ENCODE results near the gene PTPRN2. TPM values are rescaled to one million over a fixed set of nuclear protein-coding genes. Genes with fewer than 3 reads are reported as not detected.
"Not testable (repeated sequence)": the region's sequence is repeated elsewhere in the genome, so short reads cannot be mapped to it uniquely, and the experiment has no call there.

PTPRN2 gene
- total RNA-seq, 1 experiment from 2014 or later, result 0.16 TPM

DNA sequence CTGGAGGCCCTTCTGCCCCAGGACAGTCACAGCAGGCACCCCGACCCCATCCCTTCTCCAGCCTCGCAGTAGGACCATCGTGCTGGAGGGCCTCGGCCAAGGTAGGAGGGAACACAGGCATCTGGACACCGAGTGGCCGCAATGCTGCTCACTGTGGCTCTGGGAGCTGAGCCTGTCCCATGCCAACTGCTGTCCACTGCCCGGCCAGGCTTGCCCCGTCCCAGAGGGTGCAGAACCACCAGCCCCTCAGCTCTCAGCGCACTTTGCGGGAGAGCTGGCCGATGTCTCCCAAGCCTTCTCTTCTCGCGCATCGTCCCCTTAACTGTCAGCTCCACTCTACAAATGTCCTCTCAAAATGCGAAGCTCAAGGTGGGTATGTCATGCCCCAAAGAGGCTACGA lies 197.2 kb downstream of the PTPRN2 start:
- DNase-seq (ENCODE audit: low read depth, low spot score), result no peak
- in situ Hi-C loops (cut with HindIII; ENCODE audit: low pct_unique_long_range_greater_than_20kb, low sequenced_read_pairs), result no loop called here

- no peak for DNase-seq (ENCODE audit: low read depth, low spot score)
- in situ Hi-C loops (cut with HindIII; ENCODE audit: low pct_unique_long_range_greater_than_20kb, low sequenced_read_pairs), result no loop called here
Measured at GRCh38 chr7:158389514-158390425, 197.9 kb downstream of the PTPRN2 start.

GRCh38 chr7:158388928-158389327 lies 198.7 kb downstream of the PTPRN2 start:
- in situ Hi-C loops (cut with HindIII; ENCODE audit: low pct_unique_long_range_greater_than_20kb, low sequenced_read_pairs), result no loop called here
- no peak for DNase-seq (ENCODE audit: low read depth, low spot score)

DNA sequence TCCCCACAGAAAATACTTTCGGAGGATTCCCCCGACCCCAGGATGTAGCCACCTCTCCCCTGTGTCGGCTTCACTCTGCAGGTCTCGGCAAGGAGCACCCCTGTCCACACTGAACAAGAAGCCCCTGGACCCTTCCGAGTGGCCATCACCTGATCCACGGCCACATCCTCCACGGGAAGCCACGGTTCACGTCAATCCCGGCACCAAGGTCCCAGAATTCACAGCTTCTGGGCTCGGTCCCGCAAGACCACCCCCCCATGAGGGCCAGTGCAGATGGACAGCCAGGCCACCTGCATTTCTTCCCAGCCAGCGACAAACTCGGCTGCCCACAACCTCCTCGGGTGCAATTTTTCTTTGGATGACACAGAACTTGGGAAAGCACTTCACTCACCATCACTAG lies 199.6 kb downstream of the PTPRN2 start:
- in situ Hi-C loops (cut with HindIII; ENCODE audit: low pct_unique_long_range_greater_than_20kb, low sequenced_read_pairs), result no loop called here
- no peak for DNase-seq (ENCODE audit: low read depth, low spot score)

- in situ Hi-C loops (cut with HindIII; ENCODE audit: low pct_unique_long_range_greater_than_20kb, low sequenced_read_pairs), result no loop called here
- no peak for DNase-seq (ENCODE audit: low read depth, low spot score)
Measured at GRCh38 chr7:158387546-158387891, 200.1 kb downstream of the PTPRN2 start.

DNA sequence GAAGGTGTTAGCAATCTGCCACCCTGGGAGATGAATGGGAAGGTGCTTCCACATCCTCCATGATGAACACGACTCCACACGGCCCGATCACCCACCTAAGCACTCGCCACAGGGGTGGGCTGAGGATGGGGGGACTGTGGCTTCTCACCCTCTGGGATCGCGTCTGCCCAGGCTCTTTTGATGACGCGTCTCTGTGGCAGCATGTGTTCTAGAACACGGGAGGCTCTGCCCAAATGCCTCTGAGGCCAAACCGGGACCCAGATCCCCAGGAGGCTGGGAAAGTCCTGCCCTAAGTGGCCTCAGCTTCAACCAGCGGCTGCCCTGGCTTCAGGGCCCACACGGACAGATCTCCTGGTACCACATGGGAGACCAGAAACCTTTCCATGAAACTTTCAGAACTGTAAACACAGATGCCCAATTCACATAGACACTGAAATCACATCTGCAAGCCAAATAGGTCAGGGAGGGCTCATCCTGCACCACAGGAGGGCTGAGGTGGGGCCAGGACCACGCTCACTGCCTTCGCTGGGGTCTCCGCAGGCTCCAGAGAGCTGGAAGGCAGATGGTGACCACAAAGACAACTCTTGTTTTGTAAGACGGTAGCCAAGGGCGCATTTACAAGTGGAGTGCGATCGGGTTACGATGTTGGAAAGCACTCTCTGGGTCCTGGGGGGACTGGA lies 200.6 kb downstream of the PTPRN2 start:
- no peak for DNase-seq (ENCODE audit: low read depth, low spot score)
- in situ Hi-C loops (cut with HindIII; ENCODE audit: low pct_unique_long_range_greater_than_20kb, low sequenced_read_pairs), result no loop called here

- in situ Hi-C loops (cut with HindIII; ENCODE audit: low pct_unique_long_range_greater_than_20kb, low sequenced_read_pairs), result no loop called here
- DNase-seq (ENCODE audit: low read depth, low spot score), result no peak
Measured at GRCh38 chr7:158386355-158386618, 201.3 kb downstream of the PTPRN2 start.

DNA sequence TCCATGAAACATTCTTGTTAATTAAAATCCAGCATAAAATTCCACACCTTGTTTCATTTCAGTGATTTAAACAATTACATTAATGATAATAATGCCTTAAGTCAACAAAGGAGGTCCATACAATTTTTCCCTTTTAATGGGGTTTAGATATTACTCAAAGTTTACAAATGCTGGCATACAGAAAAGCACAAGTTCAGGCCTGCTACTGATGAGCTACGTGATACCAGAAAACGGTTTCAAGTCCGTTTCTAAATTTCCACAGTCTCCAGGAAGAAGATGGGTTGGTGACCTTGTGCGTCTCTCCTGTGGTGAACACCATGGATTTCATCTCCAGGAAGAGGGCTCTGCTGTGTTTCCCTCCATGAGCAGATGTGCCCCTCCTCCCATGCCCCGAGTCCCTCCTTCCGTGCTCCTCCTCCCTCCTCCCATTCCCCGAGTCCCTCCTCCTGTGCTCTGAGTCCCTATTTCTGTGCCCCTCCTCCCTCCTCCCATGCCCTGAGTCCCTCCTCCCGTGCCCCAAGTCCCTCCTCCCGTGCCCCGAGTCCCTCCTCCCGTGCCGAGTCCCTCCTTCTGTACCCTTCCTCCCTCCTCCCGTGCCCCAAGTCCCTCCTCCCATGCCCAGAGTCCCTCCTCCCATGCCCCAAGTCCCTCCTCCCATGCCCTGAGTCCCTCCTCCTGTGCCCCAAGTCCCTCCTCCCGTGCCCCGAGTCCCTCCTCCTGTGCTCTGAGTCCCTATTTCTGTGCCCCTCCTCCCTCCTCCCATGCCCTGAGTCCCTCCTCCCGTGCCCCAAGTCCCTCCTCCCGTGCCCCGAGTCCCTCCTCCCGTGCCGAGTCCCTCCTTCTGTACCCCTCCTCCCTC lies 201.9 kb downstream of the PTPRN2 start:
- in situ Hi-C loops (cut with HindIII; ENCODE audit: low pct_unique_long_range_greater_than_20kb, low sequenced_read_pairs); DNase-seq (ENCODE audit: low read depth, low spot score): not testable (repeated sequence)

- in situ Hi-C loops (cut with HindIII; ENCODE audit: low pct_unique_long_range_greater_than_20kb, low sequenced_read_pairs), result no loop called here
- no peak for DNase-seq (ENCODE audit: low read depth, low spot score)
Measured at GRCh38 chr7:158384746-158385145, 202.9 kb downstream of the PTPRN2 start.

DNA sequence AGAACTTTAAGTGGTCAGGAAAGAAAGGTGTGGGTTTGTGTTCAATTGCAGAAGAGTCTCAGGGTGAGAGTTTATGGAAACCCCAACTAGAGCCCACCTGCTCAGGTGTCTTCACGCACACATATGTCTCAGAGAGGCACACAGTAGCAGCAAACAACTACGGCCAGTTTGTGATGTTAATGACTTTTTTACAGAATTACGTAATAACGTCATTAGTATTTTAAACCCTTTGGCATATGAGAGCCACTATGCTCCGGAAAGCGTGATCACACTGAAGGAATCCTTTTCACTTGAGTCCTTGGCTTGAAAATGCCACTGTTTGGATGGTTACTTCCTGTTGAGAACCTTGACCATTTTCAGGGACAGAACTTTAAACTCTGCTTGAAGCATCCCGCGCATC lies 204.0 kb downstream of the PTPRN2 start:
- in situ Hi-C loops (cut with HindIII; ENCODE audit: low pct_unique_long_range_greater_than_20kb, low sequenced_read_pairs), result no loop called here
- DNase-seq (ENCODE audit: low read depth, low spot score), result no peak

DNA sequence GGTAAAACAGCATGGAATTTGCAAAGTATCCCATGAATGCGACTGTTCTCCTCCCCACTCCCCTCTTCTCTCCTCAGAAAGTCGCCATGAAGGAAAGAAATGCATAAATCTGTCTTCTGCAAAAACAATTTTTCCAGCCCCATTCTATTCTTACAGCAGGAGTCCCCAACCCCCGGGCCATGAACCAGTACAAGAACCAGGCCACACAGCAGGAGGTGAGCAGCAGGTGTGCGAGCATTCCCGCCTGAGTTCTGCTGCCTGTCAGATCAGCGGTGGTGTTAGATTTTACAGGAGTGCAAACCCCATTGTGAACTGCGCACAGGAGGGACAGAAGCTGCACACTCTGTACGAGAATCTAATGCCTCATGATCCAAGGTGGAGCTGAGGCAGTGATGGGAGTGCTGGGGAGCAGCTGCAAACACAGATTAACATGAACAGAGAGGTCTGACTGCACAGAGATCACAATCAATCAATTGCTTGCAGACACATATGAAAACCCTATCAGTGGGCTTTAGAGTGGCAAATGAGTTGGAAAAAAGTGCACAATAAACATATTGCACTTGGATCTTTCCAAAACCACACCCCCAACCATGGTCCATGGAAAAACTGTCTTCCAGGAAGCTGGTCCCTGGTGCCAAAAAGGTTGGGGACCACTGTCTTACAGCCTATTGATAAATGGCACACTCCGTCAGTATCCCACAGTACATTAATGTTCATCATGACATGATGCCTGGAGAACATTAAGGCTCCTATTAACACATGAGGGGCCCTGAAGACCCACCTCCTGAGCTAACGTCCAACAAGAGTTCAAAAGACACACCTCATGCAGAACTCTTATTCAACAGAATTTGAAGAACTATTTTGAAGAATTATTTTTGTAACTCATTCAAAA lies 205.0 kb downstream of the PTPRN2 start:
- in situ Hi-C loops (cut with HindIII; ENCODE audit: low pct_unique_long_range_greater_than_20kb, low sequenced_read_pairs), result no loop called here
- DNase-seq (ENCODE audit: low read depth, low spot score), result no peak

DNA sequence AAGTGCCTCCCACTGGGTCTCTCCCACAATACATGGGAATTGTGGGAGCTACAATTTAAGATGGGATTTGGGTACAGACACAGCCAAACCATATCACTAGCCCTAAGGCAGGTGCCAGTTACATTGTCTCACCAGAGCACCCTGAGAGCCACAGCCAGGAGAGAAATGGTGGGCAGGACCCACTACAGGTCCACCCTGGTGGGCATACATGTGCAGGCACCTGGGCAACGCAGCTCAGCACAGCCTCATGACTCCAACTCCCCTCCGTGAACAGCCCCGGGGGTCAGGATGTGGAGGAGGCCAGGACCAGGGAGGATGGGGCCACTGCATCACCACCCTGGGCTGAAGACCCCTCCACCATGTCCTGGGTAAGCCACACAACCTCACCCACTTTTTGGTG lies 205.7 kb downstream of the PTPRN2 start:
- no peak for DNase-seq (ENCODE audit: low read depth, low spot score)
- in situ Hi-C loops (cut with HindIII; ENCODE audit: low pct_unique_long_range_greater_than_20kb, low sequenced_read_pairs), result no loop called here

DNA sequence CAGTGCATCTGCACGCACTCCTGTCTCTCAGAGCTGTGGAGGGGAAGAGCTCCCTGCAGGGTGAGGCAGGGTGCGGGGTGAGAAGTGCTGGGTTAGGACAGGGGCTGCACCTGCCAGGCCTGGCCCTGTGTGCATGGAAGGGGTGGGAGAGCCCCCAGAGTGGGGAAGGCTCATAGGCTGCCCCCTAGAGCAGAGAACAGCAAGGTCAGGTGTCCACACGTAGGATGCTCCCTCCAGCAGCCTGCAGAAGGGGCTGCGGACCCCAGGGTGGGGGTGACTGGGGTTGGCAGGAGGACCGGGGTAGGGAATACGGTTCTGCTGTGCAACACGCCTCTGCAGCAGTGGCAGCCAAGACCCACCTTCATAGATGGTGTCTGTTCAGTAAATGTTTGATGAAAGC lies 208.6 kb downstream of the PTPRN2 start:
- DNase-seq (ENCODE audit: low read depth, low spot score), result no peak
- in situ Hi-C loops (cut with HindIII; ENCODE audit: low pct_unique_long_range_greater_than_20kb, low sequenced_read_pairs), result no loop called here

DNA sequence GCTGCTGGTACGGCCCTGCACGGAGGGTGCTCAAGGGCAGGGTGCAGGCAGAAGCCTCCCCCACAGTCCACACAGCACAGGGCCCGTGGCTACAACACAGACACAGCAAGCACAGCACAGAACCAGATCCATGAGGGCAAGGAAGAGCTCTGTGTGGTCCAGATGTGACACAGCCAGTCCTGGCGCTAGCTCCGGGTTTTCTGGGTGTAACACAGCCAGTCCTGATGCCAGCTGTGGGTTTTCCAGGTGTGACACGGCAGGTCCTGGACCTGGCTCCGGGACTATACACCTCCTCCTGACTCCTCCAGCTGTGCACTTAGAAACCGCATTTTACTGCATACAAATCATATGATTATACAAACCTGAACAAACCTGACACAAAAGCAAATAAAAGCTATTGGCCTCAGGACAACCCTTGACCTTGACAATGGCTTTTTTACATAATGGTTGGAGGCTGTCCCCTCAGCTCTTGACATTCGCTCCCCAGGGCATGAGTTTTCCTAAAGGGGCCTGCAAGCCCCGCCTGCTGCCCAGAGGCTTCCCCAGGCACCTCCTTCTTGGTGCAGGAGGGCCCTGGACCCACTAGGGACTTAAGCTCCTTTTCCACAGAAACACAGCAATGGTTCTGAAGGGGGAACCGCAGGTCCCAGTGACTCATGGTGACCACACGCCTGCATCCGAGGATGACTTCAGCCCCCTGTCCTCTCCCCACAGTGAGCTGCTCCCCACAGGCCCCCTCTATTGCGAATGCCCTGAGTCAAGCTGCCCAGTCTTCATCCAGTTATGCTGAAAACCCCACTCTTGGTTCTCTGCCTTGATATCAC lies 209.6 kb downstream of the PTPRN2 start:
- in situ Hi-C loops (cut with HindIII; ENCODE audit: low pct_unique_long_range_greater_than_20kb, low sequenced_read_pairs), result no loop called here
- DNase-seq (ENCODE audit: low read depth, low spot score), result no peak

DNA sequence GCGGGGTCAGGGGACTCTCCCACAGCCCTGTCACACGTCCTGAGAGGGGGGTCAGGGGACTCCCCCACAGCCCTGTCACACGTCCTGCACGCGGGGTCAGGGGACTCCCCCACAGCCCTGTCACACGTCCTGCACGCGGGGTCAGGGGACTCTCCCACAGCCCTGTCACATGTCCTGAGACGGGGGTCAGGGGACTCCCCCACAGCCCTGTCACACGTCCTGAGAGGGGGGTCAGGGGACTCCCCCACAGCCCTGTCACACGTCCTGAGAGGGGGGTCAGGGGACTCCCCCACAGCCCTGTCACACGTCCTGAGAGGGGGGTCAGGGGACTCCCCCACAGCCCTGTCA lies 210.8 kb downstream of the PTPRN2 start:
- in situ Hi-C loops (cut with HindIII; ENCODE audit: low pct_unique_long_range_greater_than_20kb, low sequenced_read_pairs); DNase-seq (ENCODE audit: low read depth, low spot score): not testable (repeated sequence)

DNA sequence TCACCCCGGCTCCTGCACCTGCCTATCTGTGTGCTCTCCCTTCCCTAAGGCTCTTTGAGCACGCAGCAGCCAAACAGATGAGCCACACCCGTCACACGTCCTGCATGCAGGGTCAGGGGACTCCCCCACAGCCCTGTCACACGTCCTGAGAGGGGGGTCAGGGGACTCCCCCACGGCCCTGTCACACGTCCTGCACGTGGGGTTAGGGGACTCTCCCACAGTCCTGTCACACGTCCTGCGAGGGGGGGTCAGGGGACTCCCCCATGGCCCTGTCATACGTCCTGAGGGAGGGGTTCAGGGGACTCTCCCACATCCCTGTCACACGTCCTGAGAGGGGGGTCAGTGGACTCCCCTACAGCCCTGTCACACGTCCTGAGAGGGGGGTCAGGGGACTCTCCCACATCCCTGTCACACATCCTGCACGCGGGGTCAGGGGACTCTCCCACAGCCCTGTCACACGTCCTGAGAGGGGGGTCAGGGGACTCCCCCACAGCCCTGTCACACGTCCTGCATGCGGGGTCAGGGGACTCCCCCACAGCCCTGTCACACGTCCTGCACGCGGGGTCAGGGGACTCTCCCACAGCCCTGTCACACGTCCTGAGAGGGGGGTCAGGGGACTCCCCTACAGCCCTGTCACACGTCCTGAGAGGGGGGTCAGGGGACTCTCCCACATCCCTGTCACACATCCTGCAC lies 211.3 kb downstream of the PTPRN2 start:
- in situ Hi-C loops (cut with HindIII; ENCODE audit: low pct_unique_long_range_greater_than_20kb, low sequenced_read_pairs); DNase-seq (ENCODE audit: low read depth, low spot score): not testable (repeated sequence)

All from SK-MEL-5 (cell line).